ENCODE results near the gene MID1.

- TF ChIP-seq POLR2A (IDR thresholded peaks at IDR 0.05; ENCODE audit: low read length) (no peak), GATA1 (IDR thresholded peaks at IDR 0.05; ENCODE audit: low read depth, low read length) (no peak)
Measured at GRCh38 chrX:10483191-10483831, 137.1 kb downstream of the MID1 start.

Data from erythroblast (primary cell).